Left ventricle myocardium inferior (tissue), 1 donor: ENCODE results near the gene RPS2. TPM values are rescaled to one million over a fixed set of nuclear protein-coding genes. Genes with fewer than 3 reads are reported as not detected.
"Not testable (repeated sequence)": the region's sequence is repeated elsewhere in the genome, so short reads cannot be mapped to it uniquely, and the experiment has no call there.

ENCODE experiments used
- DNase-seq: peaks from one replicate; pipeline ENCODE4 v3.0.0-alpha.2; 2020
- H3K27ac ChIP-seq: fragments of 200-600 bp; replicated peaks from 2 replicates; pipeline ENCODE4 v1.8.0; 2021
- H3K27me3 ChIP-seq: fragments of 200-600 bp; 2 replicates; pipeline ENCODE4 v1.8.0; 2021; ENCODE audit warnings: low read depth
- H3K36me3 ChIP-seq: fragments of 200-600 bp; 2 replicates; pipeline ENCODE4 v1.8.0; 2021
- H3K4me1 ChIP-seq: fragments of 200-600 bp; 2 replicates; pipeline ENCODE4 v1.8.0; 2021
- H3K4me3 ChIP-seq: fragments of 200-600 bp; 2 replicates; pipeline ENCODE4 v1.8.0; 2021; ENCODE audit warnings: mild to moderate bottlenecking, moderate library complexity
- H3K9me3 ChIP-seq: fragments of 200-600 bp; replicated peaks from 2 replicates; pipeline ENCODE4 v1.8.0; 2021
- intact Hi-C: fragments of 100-400 bp; cut with micrococcal nuclease; formaldehyde crosslinking; loops from one replicate; pipeline ENCODE4 v1.11.0; 2022
- total RNA-seq: library from RNA; stranded (reverse); fragmentation: NEBNext Ultra II Directional; extraction: Animal tissue kit (Norgen Biotek cat#: 25700); gene quantifications from one replicate; pipeline ENCODE4 v1.2.1, GENCODE V29; 2021
- TF ChIP-seq, protein P1 (sequence below): fragments of 200-600 bp; IDR thresholded peaks from 2 replicates; pipeline ENCODE4 v1.8.0; 2021; ENCODE audit warnings: antibody characterized with exemption, mild to moderate bottlenecking, borderline replicate concordance
- donor health status: DM: no; HTN: yes; CAD: no; lungs with severe emphysema.

RPS2 gene
- total RNA-seq, 1 donor from 2014 or later, result 753 TPM

DNA sequence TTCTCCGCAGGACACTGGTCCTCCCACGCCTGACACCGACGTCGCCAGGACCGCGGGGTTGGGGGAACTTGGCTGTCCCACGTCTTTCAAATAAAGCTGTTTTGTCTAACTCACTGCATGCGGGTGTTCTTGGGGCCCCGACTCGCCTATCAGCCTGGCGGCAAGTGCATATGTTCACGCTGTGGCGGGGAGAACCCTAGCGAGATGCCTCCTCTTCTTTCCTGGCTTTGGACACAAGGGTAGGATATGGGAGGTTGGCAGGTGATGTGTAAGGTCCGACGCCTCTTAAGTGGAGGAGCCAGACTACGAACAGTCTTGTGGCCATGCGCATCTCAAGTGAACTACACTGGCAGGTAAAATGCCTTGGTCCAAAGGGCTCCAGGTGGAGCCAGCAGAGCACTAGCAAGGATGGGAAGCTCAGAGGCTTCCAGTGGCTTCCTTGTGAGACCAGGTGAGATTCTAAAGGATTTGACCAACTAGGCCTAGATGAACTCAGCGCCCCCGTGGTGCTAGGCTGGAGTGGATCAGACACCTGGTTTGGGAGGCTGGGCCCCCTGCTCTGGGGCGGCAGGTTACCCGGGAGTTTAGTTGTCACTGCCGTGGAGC, 873 bp upstream of the RPS2 start:
- Histone ChIP-seq H3K4me1 (peaks cover 52% of the 10 kb centered on the region), H3K36me3 (peaks cover 28% of the 10 kb centered on the region), H3K4me3 (peak overlapping the region; percentile 94), H3K9me3 (no peaks in the 10 kb centered on the region), H3K27me3 (no peaks in the 10 kb centered on the region), H3K27ac (peak overlapping the region; percentile 97)
- peak; percentile 21 for DNase-seq
- TF ChIP-seq, protein P1, sequence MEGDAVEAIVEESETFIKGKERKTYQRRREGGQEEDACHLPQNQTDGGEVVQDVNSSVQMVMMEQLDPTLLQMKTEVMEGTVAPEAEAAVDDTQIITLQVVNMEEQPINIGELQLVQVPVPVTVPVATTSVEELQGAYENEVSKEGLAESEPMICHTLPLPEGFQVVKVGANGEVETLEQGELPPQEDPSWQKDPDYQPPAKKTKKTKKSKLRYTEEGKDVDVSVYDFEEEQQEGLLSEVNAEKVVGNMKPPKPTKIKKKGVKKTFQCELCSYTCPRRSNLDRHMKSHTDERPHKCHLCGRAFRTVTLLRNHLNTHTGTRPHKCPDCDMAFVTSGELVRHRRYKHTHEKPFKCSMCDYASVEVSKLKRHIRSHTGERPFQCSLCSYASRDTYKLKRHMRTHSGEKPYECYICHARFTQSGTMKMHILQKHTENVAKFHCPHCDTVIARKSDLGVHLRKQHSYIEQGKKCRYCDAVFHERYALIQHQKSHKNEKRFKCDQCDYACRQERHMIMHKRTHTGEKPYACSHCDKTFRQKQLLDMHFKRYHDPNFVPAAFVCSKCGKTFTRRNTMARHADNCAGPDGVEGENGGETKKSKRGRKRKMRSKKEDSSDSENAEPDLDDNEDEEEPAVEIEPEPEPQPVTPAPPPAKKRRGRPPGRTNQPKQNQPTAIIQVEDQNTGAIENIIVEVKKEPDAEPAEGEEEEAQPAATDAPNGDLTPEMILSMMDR, result no peak
- intact Hi-C loops, result no loop called here

GRCh38 chr16:1963806-1964505, 670 bp downstream of the RPS2 start:
- no peaks in the 10 kb centered on the region for H3K27me3 ChIP-seq
- TF ChIP-seq, protein P1, result no peak
- no peaks in the 10 kb centered on the region for H3K9me3 ChIP-seq
- peak overlapping the region; percentile 94 for H3K4me3 ChIP-seq
- H3K36me3 ChIP-seq, result peaks cover 28% of the 10 kb centered on the region
- H3K27ac ChIP-seq, result peak overlapping the region; percentile 97
- H3K4me1 ChIP-seq, result peaks cover 63% of the 10 kb centered on the region
- intact Hi-C loops, result no loop called here
- no peak for DNase-seq

DNA sequence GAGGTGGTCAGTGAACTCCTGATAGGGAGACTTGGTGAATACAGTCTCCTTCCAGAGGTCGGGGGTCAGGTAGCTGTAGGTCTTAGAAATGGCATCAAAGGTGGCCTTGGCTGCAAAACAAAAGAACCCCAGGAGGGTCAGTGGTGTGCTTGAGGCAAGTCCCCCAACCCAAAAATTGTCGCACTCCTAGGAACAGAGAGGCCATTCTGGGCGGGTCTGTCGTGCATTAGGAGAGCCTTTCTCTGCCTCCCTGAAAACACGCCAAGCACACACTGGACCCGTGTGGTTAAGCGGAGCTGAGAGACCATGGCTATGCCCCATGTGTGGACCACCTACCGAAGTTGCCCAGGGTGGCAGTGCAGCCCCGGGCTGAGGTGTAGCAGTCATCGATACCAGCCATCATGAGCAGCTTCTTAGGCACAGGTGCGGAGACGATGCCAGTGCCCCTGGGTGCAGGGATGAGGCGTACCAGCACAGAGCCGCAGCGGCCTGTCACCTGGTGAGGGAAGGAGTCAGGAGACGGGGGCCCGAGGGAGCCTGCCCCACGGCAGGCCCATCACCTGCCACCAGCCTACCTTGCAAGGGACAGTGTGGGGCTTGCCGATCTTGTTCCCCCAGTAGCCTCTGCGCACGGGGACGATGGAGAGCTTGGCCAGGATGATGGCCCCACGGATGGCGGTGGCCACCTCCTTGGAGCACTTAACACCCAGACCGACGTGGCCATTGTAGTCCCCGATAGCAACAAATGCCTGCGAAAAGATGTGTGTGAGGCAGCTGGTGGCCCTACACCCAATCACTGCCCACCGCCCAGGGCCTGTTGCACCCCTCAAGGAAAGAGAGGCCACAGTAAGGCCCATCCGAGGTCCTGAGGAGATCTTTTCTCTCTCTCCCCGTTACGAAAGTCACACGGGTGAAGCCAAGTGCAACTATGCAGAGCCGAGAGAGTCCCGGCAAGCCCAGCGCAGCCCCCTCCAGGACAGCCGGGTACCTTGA, 2.2 kb downstream of the RPS2 start:
- intact Hi-C loops, DNase-seq, H3K9me3 ChIP-seq, H3K4me3 ChIP-seq, H3K27ac ChIP-seq, H3K27me3 ChIP-seq: not testable (repeated sequence)
- Histone ChIP-seq H3K36me3 (peaks cover 28% of the 10 kb centered on the region), H3K4me1 (peaks cover 68% of the 10 kb centered on the region)

DNA sequence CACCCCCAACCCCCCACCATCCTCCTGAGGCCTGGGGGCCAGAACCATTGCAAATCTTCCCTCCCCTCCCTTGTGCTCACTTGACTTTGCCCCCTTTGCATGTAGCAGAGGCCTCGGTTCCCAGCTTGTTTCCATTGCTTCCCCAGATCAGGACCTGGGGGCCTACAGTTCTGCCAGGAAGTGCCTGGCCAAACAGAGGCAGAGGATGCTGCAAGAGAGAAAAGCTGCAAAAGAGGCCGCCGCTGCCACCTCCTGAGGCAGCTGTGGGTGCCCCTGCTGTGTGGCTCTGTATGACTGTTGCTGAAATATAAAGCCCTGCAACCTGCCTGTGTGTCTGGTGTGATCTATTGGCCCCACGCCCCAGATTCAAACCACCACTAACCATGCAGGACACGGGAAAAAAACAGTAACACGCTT, 3.0 kb downstream of the RPS2 start:
- Histone ChIP-seq H3K27ac (peak overlapping the region; percentile 97), H3K9me3 (no peaks in the 10 kb centered on the region), H3K27me3 (no peaks in the 10 kb centered on the region), H3K4me1 (peaks cover 68% of the 10 kb centered on the region), H3K36me3 (peaks cover 28% of the 10 kb centered on the region), H3K4me3 (no peak overlapping the region)
- intact Hi-C loops, result no loop called here
- DNase-seq, result no peak
- TF ChIP-seq, protein P1, result no peak

DNA sequence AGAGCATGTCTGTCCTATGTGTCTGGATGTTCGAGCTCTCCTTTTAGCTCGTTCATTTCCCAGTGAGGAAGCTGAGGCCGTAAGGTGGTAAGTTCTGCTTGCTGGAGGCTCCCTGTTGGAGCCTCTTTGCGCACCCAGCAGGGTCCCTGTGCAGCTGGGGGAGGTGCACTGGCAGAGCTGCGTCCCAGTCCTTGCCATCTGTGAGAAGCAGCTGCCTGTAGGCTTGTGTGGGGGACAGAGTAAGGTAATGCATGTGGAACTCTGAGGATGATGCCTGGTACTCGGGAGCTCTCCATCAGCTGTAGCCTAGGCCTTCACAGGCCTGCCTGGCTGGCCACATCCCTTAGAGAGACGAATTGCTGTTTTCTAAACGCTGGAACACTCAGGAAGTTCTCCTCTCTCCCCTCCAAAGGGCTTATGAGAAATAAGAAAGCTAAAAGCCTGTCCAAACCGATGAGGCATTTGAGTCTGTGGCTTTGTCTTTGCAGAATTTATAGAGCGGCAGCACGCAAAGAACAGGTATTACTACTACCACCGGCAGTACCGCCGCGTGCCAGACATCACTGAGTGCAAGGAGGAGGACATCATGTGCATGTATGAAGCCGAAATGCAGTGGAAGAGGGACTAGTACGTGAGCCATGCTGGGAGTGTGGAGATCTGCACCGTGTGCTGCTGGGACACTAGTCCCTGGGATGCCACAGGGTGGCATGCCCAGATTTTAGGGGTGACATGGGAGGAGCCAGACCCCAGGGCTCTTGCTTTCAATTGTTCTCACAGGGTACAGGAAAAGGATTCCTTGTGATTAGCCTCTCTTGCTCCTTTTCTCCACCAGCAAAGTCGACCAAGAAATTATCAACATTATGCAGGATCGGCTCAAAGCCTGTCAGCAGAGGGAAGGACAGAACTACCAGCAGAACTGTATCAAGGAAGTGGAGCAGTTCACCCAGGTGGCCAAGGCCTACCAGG, 3.7 kb downstream of the RPS2 start:
- H3K36me3 ChIP-seq, result peaks cover 28% of the 10 kb centered on the region
- H3K27me3 ChIP-seq, result no peaks in the 10 kb centered on the region
- H3K27ac ChIP-seq, result peak overlapping the region; percentile 97
- no peak for DNase-seq
- H3K4me1 ChIP-seq, result peaks cover 64% of the 10 kb centered on the region
- H3K9me3 ChIP-seq, result no peaks in the 10 kb centered on the region
- intact Hi-C loops, result no loop called here
- H3K4me3 ChIP-seq, result peak overlapping the region; percentile 97
- TF ChIP-seq, protein P1, result no peak
